ENCODE data around the gene ISL2.

DNA sequence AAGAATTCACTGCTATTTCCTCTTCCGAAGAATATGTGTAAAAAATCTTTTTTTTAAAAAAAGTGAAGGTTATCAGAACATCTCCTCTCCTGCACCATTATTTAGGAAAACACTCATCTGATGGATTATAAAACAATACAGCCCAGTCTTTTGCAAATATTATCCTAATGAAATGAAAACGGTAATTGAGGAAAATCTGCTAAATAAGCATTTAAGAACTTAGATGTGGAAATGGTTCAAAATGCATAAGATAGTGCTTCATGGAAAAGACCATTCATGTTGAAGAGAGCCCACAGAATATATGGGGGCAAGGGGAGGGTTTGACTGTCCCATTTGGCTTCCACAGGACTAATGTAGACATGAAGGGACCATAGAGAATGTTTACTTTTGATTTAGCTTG lies 47.8 kb downstream of the ISL2 start:
- TF ChIP-seq HOXB13 (CRISPR knock-in tag; IDR thresholded peaks at IDR 0.05; ENCODE audit: low read depth) (no peak), PHF8 (IDR thresholded peaks at IDR 0.05; ENCODE audit: borderline replicate concordance, low read depth) (no peak), MAZ (IDR thresholded peaks at IDR 0.05; ENCODE audit: borderline replicate concordance, low read depth, low read length) (no peak), SMC3 (IDR thresholded peaks at IDR 0.05) (no peak), POLR2A (IDR thresholded peaks at IDR 0.05; ENCODE audit: low read length) (no peak), NR3C1 (IDR thresholded peaks at IDR 0.05) (no peak), EHMT2 (IDR thresholded peaks at IDR 0.05; ENCODE audit: low read depth) (no peak), MAFK (IDR thresholded peaks at IDR 0.05; ENCODE audit: partially characterized antibody) (peak; percentile 89), ESRRA (IDR thresholded peaks at IDR 0.05; ENCODE audit: borderline replicate concordance, low read length) (no peak)
- TF ChIP-seq, protein P1, sequence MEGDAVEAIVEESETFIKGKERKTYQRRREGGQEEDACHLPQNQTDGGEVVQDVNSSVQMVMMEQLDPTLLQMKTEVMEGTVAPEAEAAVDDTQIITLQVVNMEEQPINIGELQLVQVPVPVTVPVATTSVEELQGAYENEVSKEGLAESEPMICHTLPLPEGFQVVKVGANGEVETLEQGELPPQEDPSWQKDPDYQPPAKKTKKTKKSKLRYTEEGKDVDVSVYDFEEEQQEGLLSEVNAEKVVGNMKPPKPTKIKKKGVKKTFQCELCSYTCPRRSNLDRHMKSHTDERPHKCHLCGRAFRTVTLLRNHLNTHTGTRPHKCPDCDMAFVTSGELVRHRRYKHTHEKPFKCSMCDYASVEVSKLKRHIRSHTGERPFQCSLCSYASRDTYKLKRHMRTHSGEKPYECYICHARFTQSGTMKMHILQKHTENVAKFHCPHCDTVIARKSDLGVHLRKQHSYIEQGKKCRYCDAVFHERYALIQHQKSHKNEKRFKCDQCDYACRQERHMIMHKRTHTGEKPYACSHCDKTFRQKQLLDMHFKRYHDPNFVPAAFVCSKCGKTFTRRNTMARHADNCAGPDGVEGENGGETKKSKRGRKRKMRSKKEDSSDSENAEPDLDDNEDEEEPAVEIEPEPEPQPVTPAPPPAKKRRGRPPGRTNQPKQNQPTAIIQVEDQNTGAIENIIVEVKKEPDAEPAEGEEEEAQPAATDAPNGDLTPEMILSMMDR (IDR thresholded peaks at IDR 0.05): no peak
- TF ChIP-seq, protein P2, sequence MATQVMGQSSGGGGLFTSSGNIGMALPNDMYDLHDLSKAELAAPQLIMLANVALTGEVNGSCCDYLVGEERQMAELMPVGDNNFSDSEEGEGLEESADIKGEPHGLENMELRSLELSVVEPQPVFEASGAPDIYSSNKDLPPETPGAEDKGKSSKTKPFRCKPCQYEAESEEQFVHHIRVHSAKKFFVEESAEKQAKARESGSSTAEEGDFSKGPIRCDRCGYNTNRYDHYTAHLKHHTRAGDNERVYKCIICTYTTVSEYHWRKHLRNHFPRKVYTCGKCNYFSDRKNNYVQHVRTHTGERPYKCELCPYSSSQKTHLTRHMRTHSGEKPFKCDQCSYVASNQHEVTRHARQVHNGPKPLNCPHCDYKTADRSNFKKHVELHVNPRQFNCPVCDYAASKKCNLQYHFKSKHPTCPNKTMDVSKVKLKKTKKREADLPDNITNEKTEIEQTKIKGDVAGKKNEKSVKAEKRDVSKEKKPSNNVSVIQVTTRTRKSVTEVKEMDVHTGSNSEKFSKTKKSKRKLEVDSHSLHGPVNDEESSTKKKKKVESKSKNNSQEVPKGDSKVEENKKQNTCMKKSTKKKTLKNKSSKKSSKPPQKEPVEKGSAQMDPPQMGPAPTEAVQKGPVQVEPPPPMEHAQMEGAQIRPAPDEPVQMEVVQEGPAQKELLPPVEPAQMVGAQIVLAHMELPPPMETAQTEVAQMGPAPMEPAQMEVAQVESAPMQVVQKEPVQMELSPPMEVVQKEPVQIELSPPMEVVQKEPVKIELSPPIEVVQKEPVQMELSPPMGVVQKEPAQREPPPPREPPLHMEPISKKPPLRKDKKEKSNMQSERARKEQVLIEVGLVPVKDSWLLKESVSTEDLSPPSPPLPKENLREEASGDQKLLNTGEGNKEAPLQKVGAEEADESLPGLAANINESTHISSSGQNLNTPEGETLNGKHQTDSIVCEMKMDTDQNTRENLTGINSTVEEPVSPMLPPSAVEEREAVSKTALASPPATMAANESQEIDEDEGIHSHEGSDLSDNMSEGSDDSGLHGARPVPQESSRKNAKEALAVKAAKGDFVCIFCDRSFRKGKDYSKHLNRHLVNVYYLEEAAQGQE (IDR thresholded peaks at IDR 0.05): no peak
